IMR-90 (cell line): Measurements from ENCODE around the gene SERINC3. TPM values are rescaled to one million over a fixed set of nuclear protein-coding genes. Genes with fewer than 3 reads are reported as not detected.

Experiments
- ATAC-seq: fragments of 200-7000 bp; cut with Tn5 transposase; 2 replicates; pipeline ENCODE4 v1.9.1; 2020; ENCODE audit warnings: low read depth, mild to moderate bottlenecking, moderate library complexity
- BruUV-seq: library from RNA; stranded (reverse); fragments of 400-500 nt; replicated peaks from 2 replicates; lab custom pipeline; 2021; lab: Mats Ljungman, UMichigan
- CTCF ChIA-PET: fragments of 300-600 bp; formaldehyde crosslinking; extraction: SDS; loops from one replicate; lab custom pipeline; 2021; ENCODE audit warnings: antibody characterized with exemption; lab: Yijun Ruan, JAX
- POLR2A ChIA-PET: fragments of 300-600 bp; sonication (Branson Sonifier 250); formaldehyde crosslinking; loops from one replicate; lab custom pipeline; 2022; ENCODE audit warnings: antibody characterized with exemption; ENCODE audit not compliant: unreplicated experiment; lab: Charles Lee
- DNase-seq: peaks from one replicate; pipeline ENCODE4 v3.0.0; 2013
- H2AFZ ChIP-seq: replicated peaks from 2 replicates; pipeline ENCODE3; 2013; ENCODE audit warnings: low read length, mild to moderate bottlenecking; ENCODE audit not compliant: poor library complexity
- H2AK5ac ChIP-seq: 2 replicates; pipeline ENCODE4 v1.6.1; 2013; ENCODE audit warnings: low read depth, low read length, inconsistent platforms
- H2AK9ac ChIP-seq: replicated peaks from 2 replicates; pipeline ENCODE3; 2013; ENCODE audit warnings: mild to moderate bottlenecking, low read depth, low read length, moderate library complexity; ENCODE audit not compliant: poor library complexity
- H2BK120ac ChIP-seq: 2 replicates; pipeline ENCODE4 v1.6.1; 2013; ENCODE audit warnings: low read depth, low read length, inconsistent platforms
- H2BK15ac ChIP-seq: 3 replicates; pipeline ENCODE4 v1.6.1; 2013; ENCODE audit warnings: low read depth, low read length, inconsistent platforms
- H2BK20ac ChIP-seq: 2 replicates; pipeline ENCODE4 v1.6.1; 2013; ENCODE audit warnings: low read depth, mild to moderate bottlenecking, inconsistent platforms, low read length, moderate library complexity
- H2BK5ac ChIP-seq: 2 replicates; pipeline ENCODE4 v1.6.1; 2013; ENCODE audit warnings: mild to moderate bottlenecking, low read depth, low read length, inconsistent platforms; ENCODE audit not compliant: poor library complexity, severe bottlenecking
- H3K14ac ChIP-seq: replicated peaks from 2 replicates; pipeline ENCODE4 v1.6.1; 2013; ENCODE audit warnings: low read depth, low read length, inconsistent platforms
- H3K18ac ChIP-seq: 2 replicates; pipeline ENCODE4 v1.6.1; 2013; ENCODE audit warnings: low read depth, low read length, control low read depth
- H3K23ac ChIP-seq: 2 replicates; pipeline ENCODE4 v1.6.1; 2013; ENCODE audit warnings: low read depth, low read length, inconsistent platforms
- H3K27ac ChIP-seq: 2 replicates; pipeline ENCODE4 v1.5.1; 2013; ENCODE audit warnings: mild to moderate bottlenecking, control low read depth, low read length; ENCODE audit not compliant: insufficient read depth
- H3K27me3 ChIP-seq: 2 replicates; pipeline ENCODE4 v1.6.1; 2013; ENCODE audit warnings: low read length; ENCODE audit not compliant: control insufficient read depth, insufficient read depth
- H3K36me3 ChIP-seq: 2 replicates; pipeline ENCODE4 v1.6.1; 2013; ENCODE audit warnings: low read length, mixed read lengths; ENCODE audit not compliant: control insufficient read depth, insufficient read depth
- H3K4ac ChIP-seq: 2 replicates; pipeline ENCODE4 v1.6.1; 2013; ENCODE audit warnings: low read depth, low read length, inconsistent platforms
- H3K4me1 ChIP-seq: 2 replicates; pipeline ENCODE4 v1.6.1; 2013; ENCODE audit warnings: low read length, mixed read lengths; ENCODE audit not compliant: control insufficient read depth, insufficient read depth
- H3K4me2 ChIP-seq: 2 replicates; pipeline ENCODE4 v1.6.1; 2013; ENCODE audit warnings: low read depth, mild to moderate bottlenecking, control low read depth, low read length, moderate library complexity
- H3K4me3 ChIP-seq: 2 replicates; pipeline ENCODE4 v1.5.1; 2013; ENCODE audit warnings: low read depth, mild to moderate bottlenecking, control low read depth, low read length, moderate library complexity; ENCODE audit not compliant: insufficient read depth
- H3K56ac ChIP-seq: 2 replicates; pipeline ENCODE4 v1.6.1; 2013; ENCODE audit warnings: low read length, inconsistent platforms; ENCODE audit not compliant: insufficient read depth; ENCODE audit errors: extremely low read depth
- H3K79me1 ChIP-seq, 2 experiments: 2 replicates each; pipeline ENCODE4 v1.6.1; 2013; ENCODE audit warnings: low read length in 2 of 2, inconsistent platforms in 1 of 2, low read depth in 1 of 2
- H3K9ac ChIP-seq: 2 replicates; pipeline ENCODE4 v1.6.1; 2013; ENCODE audit warnings: low read depth, low read length, control low read depth
- H3K9me1 ChIP-seq: 2 replicates; pipeline ENCODE4 v1.6.1; 2013; ENCODE audit warnings: low read length, inconsistent platforms; ENCODE audit not compliant: insufficient read depth
- H3K9me3 ChIP-seq: 2 replicates; pipeline ENCODE4 v1.6.1; 2013; ENCODE audit warnings: low read length; ENCODE audit not compliant: control insufficient read depth, insufficient read depth
- H4K20me1 ChIP-seq: 2 replicates; pipeline ENCODE4 v1.6.1; 2013; ENCODE audit warnings: low read length, inconsistent platforms; ENCODE audit not compliant: insufficient read depth
- H4K5ac ChIP-seq: 2 replicates; pipeline ENCODE4 v1.6.1; 2013; ENCODE audit warnings: mild to moderate bottlenecking, low read depth, low read length, control low read depth
- H4K8ac ChIP-seq, 2 experiments: 2 replicates each; pipeline ENCODE4 v1.6.1; 2013; ENCODE audit warnings: low read depth in 2 of 2, low read length in 2 of 2, control low read depth in 1 of 2, inconsistent platforms in 1 of 2
- H4K91ac ChIP-seq: 2 replicates; pipeline ENCODE4 v1.6.1; 2013; ENCODE audit warnings: low read depth, low read length, inconsistent platforms; ENCODE audit not compliant: insufficient read depth
- BHLHE40 ChIP-seq: fragments of 150-350 bp; IDR thresholded peaks from 2 replicates; pipeline ENCODE4 v1.6.1; 2016; ENCODE audit warnings: mild to moderate bottlenecking, low read depth, low read length
- CEBPB ChIP-seq: IDR thresholded peaks from 2 replicates; pipeline ENCODE4 v1.6.1; 2012; ENCODE audit warnings: low read depth, low read length, improper control_type of control experiment
- CHD1 ChIP-seq: IDR thresholded peaks from 2 replicates; pipeline ENCODE4 v1.6.1; 2012; ENCODE audit warnings: low read depth, low read length, improper control_type of control experiment
- FOS ChIP-seq: fragments of 150-350 bp; IDR thresholded peaks from 2 replicates; pipeline ENCODE4 v1.6.1; 2016; ENCODE audit warnings: low read depth, low read length
- MAFK ChIP-seq: IDR thresholded peaks from 2 replicates; pipeline ENCODE4 v1.6.1; 2012; ENCODE audit warnings: low read depth, low read length, improper control_type of control experiment
- MAZ ChIP-seq: IDR thresholded peaks from 2 replicates; pipeline ENCODE4 v1.6.1; 2012; ENCODE audit warnings: low read depth, mild to moderate bottlenecking, low read length, improper control_type of control experiment, moderate library complexity, borderline replicate concordance
- MXI1 ChIP-seq: IDR thresholded peaks from 2 replicates; pipeline ENCODE4 v1.6.1; 2012; ENCODE audit warnings: low read depth, mild to moderate bottlenecking, low read length, moderate library complexity, borderline replicate concordance
- NFE2L2 ChIP-seq: fragments of 150-350 bp; IDR thresholded peaks from 2 replicates; pipeline ENCODE4 v1.6.1; 2016; ENCODE audit warnings: low read depth, mild to moderate bottlenecking, low read length
- POLR2A ChIP-seq: IDR thresholded peaks from 2 replicates; pipeline ENCODE4 v1.6.1; 2012; ENCODE audit warnings: mild to moderate bottlenecking, low read depth, low read length
- RAD21 ChIP-seq: IDR thresholded peaks from 2 replicates; pipeline ENCODE4 v1.6.1; 2012; ENCODE audit warnings: low read length, improper control_type of control experiment
- RFX5 ChIP-seq: IDR thresholded peaks from 2 replicates; pipeline ENCODE4 v1.8.0; 2012; ENCODE audit warnings: low read depth, mild to moderate bottlenecking, low read length, moderate library complexity
- SMC3 ChIP-seq: fragments of 150-350 bp; IDR thresholded peaks from 2 replicates; pipeline ENCODE4 v1.6.1; 2016; ENCODE audit warnings: low read depth, mild to moderate bottlenecking, antibody characterized with exemption, low read length, moderate library complexity
- WGBS, 2 experiments: methylation state at CpG; one replicate each; pipeline versions ENCODE4 v1.1.5 to v1.1.7; 2013; ENCODE audit warnings: missing lambda C conversion rate in 2 of 2; ENCODE audit not compliant: insufficient read length in 1 of 2; ENCODE audit errors: extremely low coverage in 2 of 2; 5-methylcytosine and 5-hydroxymethylcytosine counted together
- dilution Hi-C: fragments of 300-500 bp; cut with HindIII; formaldehyde crosslinking; loops from one replicate; pipeline ENCODE4 v1.14.3; 2018; ENCODE audit warnings: low sequenced_read_pairs; ENCODE audit not compliant: unreplicated experiment
- in situ Hi-C: fragments of 300-500 bp; cut with MboI; formaldehyde crosslinking; loops from 3 replicates; pipeline ENCODE4 v1.14.3; 2019; ENCODE audit warnings: low sequenced_read_pairs, inconsistent platforms, mixed read lengths
- intact Hi-C: fragments of 100-400 bp; cut with micrococcal nuclease; formaldehyde crosslinking; loops from 2 replicates; pipeline ENCODE4 v1.10.0; 2022
- polyA plus RNA-seq, 3 experiments: library from polyadenylated mRNA; depleted of rRNA; stranded (reverse); fragments of >200 nt; gene quantifications; 2 replicates each; pipeline ENCODE4 v1.2.3, GENCODE V29; 2012; ENCODE audit warnings: low replicate concordance in 1 of 3
- total RNA-seq: library from RNA; depleted of rRNA; stranded (reverse); fragments of >200 nt; gene quantifications from 2 replicates; pipeline ENCODE4 v1.2.3, GENCODE V29; 2012
- TF ChIP-seq, protein P1 (sequence below): fragments of 150-350 bp; IDR thresholded peaks from 2 replicates; pipeline ENCODE4 v1.6.1; 2016; ENCODE audit warnings: low read depth, mild to moderate bottlenecking, low read length, moderate library complexity, borderline replicate concordance

The SERINC3 gene
- total and polyA plus RNA-seq, 2 of the 4 experiments (the other 2 are of a cell fraction): 101 to 132 TPM

GRCh38 chr20:44560229-44560628, 38.4 kb upstream of the SERINC3 start:
- ChIA-PET CTCF (interaction anchor here (0.6 kb wide), 1 partner anchor 152 kb away, joined by 3 read pairs; no protein-coding TSS in a partner anchor), POLR2A (no interaction called here)
- BruUV-seq: no TSS peak
- Histone ChIP-seq H3K9me1 (no peaks in the 10 kb centered on the region), H4K91ac (no peak overlapping the region), H3K4me3 (no peak overlapping the region), H2AFZ (no peak overlapping the region), H3K36me3 (no peaks in the 10 kb centered on the region), H3K27me3 (no peaks in the 10 kb centered on the region), H3K9ac (no peak overlapping the region), H3K9me3 (no peaks in the 10 kb centered on the region), H3K56ac (no peak overlapping the region), H2AK5ac (no peak overlapping the region), H3K18ac (no peak overlapping the region), H2BK15ac (no peak overlapping the region), H3K4me2 (no peak overlapping the region), H3K79me1 (peaks cover 0 to 6% of the 10 kb centered on the region in 2 experiments; a peak in 2 of 4 replicates), H2BK20ac (no peak overlapping the region), H2AK9ac (no peak overlapping the region), H3K27ac (no peak overlapping the region), H2BK5ac (no peak overlapping the region), H4K5ac (no peak overlapping the region), H3K14ac (no peak overlapping the region), H3K4me1 (peaks cover 2% of the 10 kb centered on the region; the same call in 1 of the 2 replicates), H3K4ac (no peak overlapping the region), H2BK120ac (no peak overlapping the region), H4K20me1 (no peaks in the 10 kb centered on the region), H4K8ac (no peak overlapping the region), H3K23ac (no peak overlapping the region)
- intact Hi-C loops: no loop called here
- dilution Hi-C loops: no loop called here
- no CpG with 5 or more reads among the region's 2 CpGs for WGBS, 2 experiments
- DNase-seq (no peak), ATAC-seq (no peak)
- no peak for TF ChIP-seq NFE2L2
- TF ChIP-seq FOS: no peak
- TF ChIP-seq BHLHE40: no peak
- TF ChIP-seq POLR2A: no peak
- no peak for TF ChIP-seq CHD1
- TF ChIP-seq, protein P1, sequence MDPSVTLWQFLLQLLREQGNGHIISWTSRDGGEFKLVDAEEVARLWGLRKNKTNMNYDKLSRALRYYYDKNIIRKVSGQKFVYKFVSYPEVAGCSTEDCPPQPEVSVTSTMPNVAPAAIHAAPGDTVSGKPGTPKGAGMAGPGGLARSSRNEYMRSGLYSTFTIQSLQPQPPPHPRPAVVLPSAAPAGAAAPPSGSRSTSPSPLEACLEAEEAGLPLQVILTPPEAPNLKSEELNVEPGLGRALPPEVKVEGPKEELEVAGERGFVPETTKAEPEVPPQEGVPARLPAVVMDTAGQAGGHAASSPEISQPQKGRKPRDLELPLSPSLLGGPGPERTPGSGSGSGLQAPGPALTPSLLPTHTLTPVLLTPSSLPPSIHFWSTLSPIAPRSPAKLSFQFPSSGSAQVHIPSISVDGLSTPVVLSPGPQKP: no peak
- TF ChIP-seq RFX5: no peak
- no peak for TF ChIP-seq SMC3
- TF ChIP-seq MAZ: no peak
- no peak for TF ChIP-seq MXI1
- TF ChIP-seq RAD21: no peak
- no peak for TF ChIP-seq CEBPB
- TF ChIP-seq MAFK: no peak
- in situ Hi-C loops: no loop called here
